ENCODE measurements around the gene MESP1. TPM values are rescaled to one million over a fixed set of nuclear protein-coding genes. Genes with fewer than 3 reads are reported as not detected.

Gene MESP1
- total RNA-seq, 1 experiment from 2014 or later: 32.9 TPM

DNA sequence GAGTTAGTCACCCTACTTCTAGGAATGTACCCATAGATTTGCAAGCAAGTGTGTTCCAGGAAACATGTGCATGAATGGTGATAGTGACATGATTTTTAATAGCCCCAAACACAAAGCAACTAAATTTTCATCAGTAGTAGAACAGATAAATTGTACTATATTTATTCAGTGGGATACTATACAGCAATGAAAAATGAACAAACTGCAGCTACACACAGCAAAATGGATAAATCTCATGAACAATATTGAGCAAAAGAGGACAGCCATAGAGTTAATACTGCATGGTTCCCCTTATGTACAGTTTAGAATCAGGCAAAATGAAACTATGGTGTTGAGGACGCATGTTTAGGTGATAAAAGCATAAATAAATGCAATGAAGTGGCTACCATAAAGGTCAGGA, 26.0 kb downstream of the MESP1 start:
- H3K79me2 ChIP-seq (ENCODE audit: low read length): no peaks in the 10 kb centered on the region
- no peak overlapping the region for H3K9ac ChIP-seq (ENCODE audit: low read length)
- no peak overlapping the region for H3K4me2 ChIP-seq (ENCODE audit: low read length)
- intact Hi-C loops (cut with micrococcal nuclease): no loop called here
- DNase-seq (no peak), ATAC-seq (no peak)
- ChIA-PET CTCF (no interaction called here), POLR2A (ENCODE audit: unreplicated experiment) (no interaction called here)
- H2AFZ ChIP-seq (ENCODE audit: low read length): no peak overlapping the region
- H3K27ac ChIP-seq (ENCODE audit: low read length): no peak overlapping the region
- H3K9me3 ChIP-seq (ENCODE audit: low read length): no peaks in the 10 kb centered on the region
- H3K9me2 ChIP-seq (replicated peaks; ENCODE audit: low read length): no peaks in the 10 kb centered on the region
- no peaks in the 10 kb centered on the region for H3K4me1 ChIP-seq (ENCODE audit: insufficient read depth, low read length)
- no peaks in the 10 kb centered on the region for H3K27me3 ChIP-seq (ENCODE audit: low read length)
- no TSS peak for BruUV-seq (replicated peaks)
- no peak overlapping the region for H3K4me3 ChIP-seq (ENCODE audit: low read length)
- no peaks in the 10 kb centered on the region for H3K36me3 ChIP-seq (ENCODE audit: low read depth, low read length)
- no peak for TF ChIP-seq EZH2 (IDR thresholded peaks at IDR 0.05; ENCODE audit: low read length, unreplicated experiment)
- no peak for TF ChIP-seq CTCF (conservative IDR thresholded peaks at IDR 0.05; ENCODE audit: low read depth, low read length)
- no peak for TF ChIP-seq EZH2phosphoT487 (IDR thresholded peaks at IDR 0.05; ENCODE audit: borderline replicate concordance, low read length)
- no peaks in the 10 kb centered on the region for H4K20me1 ChIP-seq (ENCODE audit: low read length)
- H3F3A ChIP-seq (ENCODE audit: low read length, unreplicated experiment): no peaks in the 10 kb centered on the region

DNA sequence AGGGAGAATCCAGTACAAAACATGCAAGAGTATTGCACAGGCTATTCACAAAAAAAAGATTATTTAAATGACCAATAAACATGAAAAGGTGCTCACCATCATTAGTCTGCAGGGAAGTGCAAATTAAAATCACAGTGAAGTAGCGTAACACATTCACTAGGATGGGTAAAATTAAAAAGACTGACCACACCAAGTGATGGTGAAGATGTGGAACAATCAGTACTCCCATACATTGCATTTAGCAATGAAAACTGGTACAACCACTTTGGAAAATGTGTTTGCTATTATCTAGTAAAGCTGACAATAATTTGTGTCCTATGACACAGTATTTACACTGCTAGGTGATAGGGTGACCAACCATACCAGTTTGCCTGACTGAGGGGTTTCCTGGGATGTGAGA, 26.4 kb downstream of the MESP1 start:
- Histone ChIP-seq H2AFZ (ENCODE audit: low read length) (no peak overlapping the region), H3K27ac (ENCODE audit: low read length) (no peak overlapping the region), H3K36me3 (ENCODE audit: low read depth, low read length) (no peaks in the 10 kb centered on the region), H3K4me1 (ENCODE audit: insufficient read depth, low read length) (no peaks in the 10 kb centered on the region), H3K4me3 (ENCODE audit: low read length) (no peak overlapping the region), H3K9me3 (ENCODE audit: low read length) (no peaks in the 10 kb centered on the region), H4K20me1 (ENCODE audit: low read length) (no peaks in the 10 kb centered on the region), H3K9me2 (replicated peaks; ENCODE audit: low read length) (no peaks in the 10 kb centered on the region), H3K79me2 (ENCODE audit: low read length) (no peaks in the 10 kb centered on the region), H3K4me2 (ENCODE audit: low read length) (no peak overlapping the region), H3K27me3 (ENCODE audit: low read length) (no peaks in the 10 kb centered on the region), H3F3A (ENCODE audit: low read length, unreplicated experiment) (no peaks in the 10 kb centered on the region), H3K9ac (ENCODE audit: low read length) (no peak overlapping the region)
- DNase-seq (no peak), ATAC-seq (no peak)
- POLR2A ChIA-PET (ENCODE audit: unreplicated experiment): no interaction called here
- intact Hi-C loops (cut with micrococcal nuclease): no loop called here
- CTCF ChIA-PET: no interaction called here
- TF ChIP-seq CTCF (conservative IDR thresholded peaks at IDR 0.05; ENCODE audit: low read depth, low read length) (no peak), EZH2phosphoT487 (IDR thresholded peaks at IDR 0.05; ENCODE audit: borderline replicate concordance, low read length) (no peak), EZH2 (IDR thresholded peaks at IDR 0.05; ENCODE audit: low read length, unreplicated experiment) (no peak)
- no TSS peak for BruUV-seq (replicated peaks)

GRCh38 chr15:89723031-89723430, 28.0 kb downstream of the MESP1 start:
- H3K4me2 ChIP-seq (ENCODE audit: low read length): no peak overlapping the region
- POLR2A ChIA-PET (ENCODE audit: unreplicated experiment): no interaction called here
- no peaks in the 10 kb centered on the region for H3K36me3 ChIP-seq (ENCODE audit: low read depth, low read length)
- no peak overlapping the region for H3K4me3 ChIP-seq (ENCODE audit: low read length)
- no peaks in the 10 kb centered on the region for H3K9me3 ChIP-seq (ENCODE audit: low read length)
- no peaks in the 10 kb centered on the region for H3K4me1 ChIP-seq (ENCODE audit: insufficient read depth, low read length)
- TF ChIP-seq EZH2 (IDR thresholded peaks at IDR 0.05; ENCODE audit: low read length, unreplicated experiment): no peak
- TF ChIP-seq EZH2phosphoT487 (IDR thresholded peaks at IDR 0.05; ENCODE audit: borderline replicate concordance, low read length): no peak
- no peak for TF ChIP-seq CTCF (conservative IDR thresholded peaks at IDR 0.05; ENCODE audit: low read depth, low read length)
- H3K27ac ChIP-seq (ENCODE audit: low read length): no peak overlapping the region
- CTCF ChIA-PET: no interaction called here
- no peak overlapping the region for H2AFZ ChIP-seq (ENCODE audit: low read length)
- H4K20me1 ChIP-seq (ENCODE audit: low read length): no peaks in the 10 kb centered on the region
- no peaks in the 10 kb centered on the region for H3K9me2 ChIP-seq (replicated peaks; ENCODE audit: low read length)
- no peaks in the 10 kb centered on the region for H3K79me2 ChIP-seq (ENCODE audit: low read length)
- H3K9ac ChIP-seq (ENCODE audit: low read length): no peak overlapping the region
- no peak for ATAC-seq
- no TSS peak for BruUV-seq (replicated peaks)
- no peak for DNase-seq
- no peaks in the 10 kb centered on the region for H3F3A ChIP-seq (ENCODE audit: low read length, unreplicated experiment)
- intact Hi-C loops (cut with micrococcal nuclease): no loop called here
- H3K27me3 ChIP-seq (ENCODE audit: low read length): no peaks in the 10 kb centered on the region

Measured in PC-3 (cell line).